Neutrophil (primary cell): ENCODE data around the gene SLC24A4.

Experiments
- H3K27ac ChIP-seq: fragments of 200-600 bp; sonication (generic); 2 replicates; pipeline ENCODE4 v1.5.1; 2016; ENCODE audit warnings: mild to moderate bottlenecking, moderate library complexity
- H3K27me3 ChIP-seq: fragments of 200-600 bp; sonication (generic); 2 replicates; pipeline ENCODE4 v1.6.0; 2016; ENCODE audit warnings: mild to moderate bottlenecking
- H3K36me3 ChIP-seq: fragments of 200-600 bp; sonication (generic); 2 replicates; pipeline ENCODE4 v1.5.1; 2017
- H3K4me1 ChIP-seq, 2 experiments: fragments of 200-600 bp in 1 of 2; sonication (generic) in 1 of 2; 1 replicate in 1 of 2; 2 replicates in 1 of 2; pipeline versions ENCODE4 v1.5.1 to v1.6.1; 2013 to 2016; ENCODE audit warnings: low read depth in 1 of 2, low read length in 1 of 2, mild to moderate bottlenecking in 1 of 2, moderate library complexity in 1 of 2; ENCODE audit not compliant: control insufficient read depth in 1 of 2, insufficient read depth in 1 of 2
- H3K4me3 ChIP-seq, 2 experiments: fragments of 200-600 bp in 1 of 2; sonication (generic) in 1 of 2; 1 replicate in 1 of 2; 2 replicates in 1 of 2; pipeline ENCODE4 v1.5.1; 2013 to 2016; ENCODE audit warnings: low read depth in 1 of 2, low read length in 1 of 2, mild to moderate bottlenecking in 1 of 2, moderate library complexity in 1 of 2
- H3K9me3 ChIP-seq: fragments of 200-600 bp; sonication (generic); 2 replicates; pipeline ENCODE4 v1.5.1; 2016
- CTCF ChIP-seq: fragments of 200-600 bp; sonication (generic); IDR thresholded peaks from 2 replicates; pipeline ENCODE4 v1.5.1; 2016; ENCODE audit warnings: antibody characterized with exemption

Gene SLC24A4

GRCh38 chr14:92353447-92353846, 30.5 kb downstream of the SLC24A4 start:
- H3K36me3 ChIP-seq = no peaks in the 10 kb centered on the region
- no peak for TF ChIP-seq CTCF
- H3K4me1 ChIP-seq = peaks cover 1 to 3% of the 10 kb centered on the region in 2 experiments
- no peaks in the 10 kb centered on the region for H3K9me3 ChIP-seq
- H3K27me3 ChIP-seq = no peaks in the 10 kb centered on the region
- no peak overlapping the region for H3K4me3 ChIP-seq
- no peak overlapping the region for H3K27ac ChIP-seq

GRCh38 chr14:92356677-92357076, 33.7 kb downstream of the SLC24A4 start:
- H3K36me3 ChIP-seq = no peaks in the 10 kb centered on the region
- H3K27ac ChIP-seq = no peak overlapping the region
- H3K4me1 ChIP-seq = peaks cover 0 to 3% of the 10 kb centered on the region in 2 experiments
- no peak overlapping the region for H3K4me3 ChIP-seq
- H3K27me3 ChIP-seq = no peaks in the 10 kb centered on the region
- TF ChIP-seq CTCF = no peak
- no peaks in the 10 kb centered on the region for H3K9me3 ChIP-seq

GRCh38 chr14:92360651-92361370, 37.8 kb downstream of the SLC24A4 start:
- H3K4me3 ChIP-seq = no peak overlapping the region
- no peak overlapping the region for H3K27ac ChIP-seq
- peaks cover 0 to 3% of the 10 kb centered on the region in 2 experiments for H3K4me1 ChIP-seq
- no peaks in the 10 kb centered on the region for H3K36me3 ChIP-seq
- no peaks in the 10 kb centered on the region for H3K9me3 ChIP-seq
- no peak for TF ChIP-seq CTCF
- peaks cover 8% of the 10 kb centered on the region for H3K27me3 ChIP-seq

- Histone ChIP-seq H3K36me3 (no peaks in the 10 kb centered on the region), H3K4me1 (peaks cover 0 to 3% of the 10 kb centered on the region in 2 experiments), H3K9me3 (no peaks in the 10 kb centered on the region), H3K4me3 (no peak overlapping the region), H3K27me3 (peaks cover 8% of the 10 kb centered on the region), H3K27ac (no peak overlapping the region)
- no peak for TF ChIP-seq CTCF
Observed at GRCh38 chr14:92362781-92363235, 39.8 kb downstream of the SLC24A4 start.

GRCh38 chr14:92366237-92366636, 43.3 kb downstream of the SLC24A4 start:
- no peak for TF ChIP-seq CTCF
- Histone ChIP-seq H3K27ac (no peak overlapping the region), H3K4me3 (no peak overlapping the region), H3K9me3 (no peaks in the 10 kb centered on the region), H3K4me1 (no peaks in the 10 kb centered on the region), H3K27me3 (peaks cover 8% of the 10 kb centered on the region), H3K36me3 (no peaks in the 10 kb centered on the region)
